Fibroblast of skin of back (primary cell): Measurements from ENCODE around the gene ARHGEF4. TPM values are rescaled to one million over a fixed set of nuclear protein-coding genes. Genes with fewer than 3 reads are reported as not detected.

Experiments
- DNase-seq: peaks from one replicate; pipeline ENCODE4 v3.0.0-alpha.2; 2013
- polyA plus RNA-seq, 2 experiments: library from polyadenylated mRNA; unstranded; fragments of 120-200 nt; gene quantifications; one replicate each; pipeline ENCODE4 v1.2.1, GENCODE V29; 2013; ENCODE audit not compliant: insufficient read length in 2 of 2

ARHGEF4 gene
- polyA plus RNA-seq (2013, experiment 1 of 2; ENCODE audit: insufficient read length) = 5.0 TPM
- 8.0 TPM for polyA plus RNA-seq (2013, experiment 2 of 2; ENCODE audit: insufficient read length)

GRCh38 chr2:130836501-130837174 lies at the start of gene ARHGEF4:
Gene ARHGEF4 (plus strand): TSS chr2:130836914. CDS start chr2:130836954, 40 bp downstream.
- DNase-seq = no peak

GRCh38 chr2:130787841-130788240 lies 48.9 kb upstream of the ARHGEF4 start:
- DNase-seq = no peak

- no peak for DNase-seq
Measured at GRCh38 chr2:130790312-130790711, 46.4 kb upstream of the ARHGEF4 start.

- no peak for DNase-seq
Measured at GRCh38 chr2:130790804-130791616, 45.7 kb upstream of the ARHGEF4 start.

- no peak for DNase-seq
Measured at GRCh38 chr2:130791617-130791939, 45.1 kb upstream of the ARHGEF4 start.

GRCh38 chr2:130795431-130795830 lies 41.3 kb upstream of the ARHGEF4 start:
- DNase-seq = no peak

GRCh38 chr2:130796290-130796689 lies 40.4 kb upstream of the ARHGEF4 start:
- DNase-seq = no peak

- DNase-seq = peak; percentile 85
Measured at GRCh38 chr2:130797493-130798435, 39.0 kb upstream of the ARHGEF4 start.

GRCh38 chr2:130798472-130799218 lies 38.1 kb upstream of the ARHGEF4 start:
- peak; percentile 13 for DNase-seq

- no peak for DNase-seq
Measured at GRCh38 chr2:130799295-130799694, 37.4 kb upstream of the ARHGEF4 start.

- DNase-seq = no peak
Measured at GRCh38 chr2:130805613-130806012, 31.1 kb upstream of the ARHGEF4 start.

- no peak for DNase-seq
Measured at GRCh38 chr2:130806370-130806769, 30.3 kb upstream of the ARHGEF4 start.

GRCh38 chr2:130807659-130808385 lies 28.9 kb upstream of the ARHGEF4 start:
- DNase-seq = no peak

GRCh38 chr2:130808482-130809268 lies 28.0 kb upstream of the ARHGEF4 start:
- DNase-seq = no peak

GRCh38 chr2:130810490-130810889 lies 26.2 kb upstream of the ARHGEF4 start:
- DNase-seq = no peak

- no peak for DNase-seq
Measured at GRCh38 chr2:130813722-130814121, 23.0 kb upstream of the ARHGEF4 start.

- DNase-seq = no peak
Measured at GRCh38 chr2:130814931-130815680, 21.6 kb upstream of the ARHGEF4 start.

GRCh38 chr2:130818809-130819208 lies 17.9 kb upstream of the ARHGEF4 start:
- no peak for DNase-seq

- DNase-seq = no peak
Measured at GRCh38 chr2:130819226-130819607, 17.5 kb upstream of the ARHGEF4 start.
